Measurements from ENCODE around the gene KCNQ5.
A peak's percentile ranks its signal among the peaks of the same experiment; 100 is the strongest.

GRCh38 chr6:72619883-72620696 lies 1.8 kb upstream of the KCNQ5 start:
- no peak for TF ChIP-seq EZH2 (IDR thresholded peaks at IDR 0.05)
- TF ChIP-seq POLR2AphosphoS5 (IDR thresholded peaks at IDR 0.05; ENCODE audit: borderline replicate concordance, low read depth, low read length): peak; percentile 23
- no peak for TF ChIP-seq FOXP2 (optimal IDR thresholded peaks at IDR 0.05; ENCODE audit: control extremely low read depth, extremely low read length, insufficient read depth)
